ENCODE results near the gene FAM81A.

Gene FAM81A

DNA sequence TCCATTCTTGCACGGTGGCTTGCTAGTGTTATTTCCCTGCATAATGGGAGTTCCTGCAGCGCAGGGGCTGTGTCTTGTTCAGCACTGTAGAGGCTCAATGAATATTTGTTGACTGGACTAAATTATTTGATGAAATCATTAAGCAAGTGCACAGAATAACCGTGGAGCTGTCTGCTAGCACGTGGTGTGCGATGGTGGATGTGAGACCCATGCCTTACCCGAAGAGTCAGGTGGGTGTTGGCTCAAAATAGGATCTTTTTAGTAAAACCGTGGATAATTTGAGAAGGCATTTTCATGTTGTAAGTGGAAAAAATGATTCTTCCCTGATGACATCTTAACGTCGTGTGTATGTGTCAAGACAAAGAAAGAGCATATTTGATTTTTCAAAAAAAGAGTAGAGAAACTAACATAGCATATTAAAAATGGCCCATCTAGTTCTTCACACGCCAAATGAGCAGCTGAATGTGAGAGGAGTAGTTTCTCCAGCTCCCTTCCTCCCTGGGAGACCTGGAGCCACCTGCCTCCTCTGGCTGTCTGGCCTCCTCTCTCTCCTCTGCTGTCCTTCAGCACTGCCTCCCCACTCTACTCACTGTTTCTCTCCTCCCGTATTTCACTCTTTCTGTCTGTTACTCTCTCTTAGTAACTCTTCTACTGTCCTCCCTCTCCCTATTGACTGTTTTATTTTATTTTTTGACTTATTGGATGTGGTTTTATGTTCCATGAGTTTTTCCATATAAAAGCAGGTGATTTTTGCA is 6.3 kb downstream of the FAM81A start:
- DNase-seq, result no peak
- Histone ChIP-seq H3K36me3 (ENCODE audit: control insufficient read depth, insufficient read depth, low read length) (no peaks in the 10 kb centered on the region), H3K27ac (ENCODE audit: insufficient read depth, low read length, poor library complexity, severe bottlenecking) (no peak overlapping the region), H3K4me3 (ENCODE audit: insufficient read depth, low read depth, low read length, poor library complexity, severe bottlenecking) (no peak overlapping the region), H3K9me3 (ENCODE audit: control insufficient read depth, low read length) (no peaks in the 10 kb centered on the region), H3K4me1 (ENCODE audit: control insufficient read depth, insufficient read depth, low read length, poor library complexity, severe bottlenecking) (no peaks in the 10 kb centered on the region), H3K27me3 (replicated peaks; ENCODE audit: control insufficient read depth, insufficient read depth, low read length, poor library complexity, severe bottlenecking) (peaks cover 2% of the 10 kb centered on the region)

DNA sequence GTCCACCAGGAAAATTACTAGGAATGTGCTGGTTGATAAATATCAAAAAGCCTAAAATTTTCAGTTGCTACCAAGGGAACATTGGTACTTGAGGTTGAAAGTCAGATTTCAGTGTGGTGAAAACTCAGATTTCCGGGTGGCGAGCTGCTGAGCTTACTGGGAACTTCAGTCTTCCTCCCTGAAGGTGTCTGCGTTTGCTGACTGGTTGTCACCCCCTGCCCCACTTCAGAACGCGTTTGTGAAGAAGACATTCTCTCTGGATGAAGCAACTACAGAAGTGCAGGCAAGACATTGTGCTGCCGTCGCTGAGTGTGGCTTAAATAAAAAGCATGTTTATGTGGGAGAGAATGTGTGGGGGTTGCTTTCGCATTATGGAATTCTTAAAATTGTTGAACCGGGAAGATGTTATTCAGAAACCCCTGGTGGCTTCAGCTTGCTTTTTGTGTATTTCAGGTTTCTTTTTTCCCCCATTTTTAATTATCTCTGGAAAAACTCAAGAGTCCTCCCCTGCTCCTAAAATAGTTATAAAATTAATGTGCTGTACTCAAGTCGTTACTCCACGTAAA is 7.1 kb downstream of the FAM81A start:
- Histone ChIP-seq H3K4me3 (ENCODE audit: insufficient read depth, low read depth, low read length, poor library complexity, severe bottlenecking) (no peak overlapping the region), H3K36me3 (ENCODE audit: control insufficient read depth, insufficient read depth, low read length) (no peaks in the 10 kb centered on the region), H3K27me3 (replicated peaks; ENCODE audit: control insufficient read depth, insufficient read depth, low read length, poor library complexity, severe bottlenecking) (peaks cover 2% of the 10 kb centered on the region), H3K4me1 (ENCODE audit: control insufficient read depth, insufficient read depth, low read length, poor library complexity, severe bottlenecking) (no peaks in the 10 kb centered on the region), H3K9me3 (ENCODE audit: control insufficient read depth, low read length) (no peaks in the 10 kb centered on the region), H3K27ac (ENCODE audit: insufficient read depth, low read length, poor library complexity, severe bottlenecking) (no peak overlapping the region)
- DNase-seq, result no peak

DNA sequence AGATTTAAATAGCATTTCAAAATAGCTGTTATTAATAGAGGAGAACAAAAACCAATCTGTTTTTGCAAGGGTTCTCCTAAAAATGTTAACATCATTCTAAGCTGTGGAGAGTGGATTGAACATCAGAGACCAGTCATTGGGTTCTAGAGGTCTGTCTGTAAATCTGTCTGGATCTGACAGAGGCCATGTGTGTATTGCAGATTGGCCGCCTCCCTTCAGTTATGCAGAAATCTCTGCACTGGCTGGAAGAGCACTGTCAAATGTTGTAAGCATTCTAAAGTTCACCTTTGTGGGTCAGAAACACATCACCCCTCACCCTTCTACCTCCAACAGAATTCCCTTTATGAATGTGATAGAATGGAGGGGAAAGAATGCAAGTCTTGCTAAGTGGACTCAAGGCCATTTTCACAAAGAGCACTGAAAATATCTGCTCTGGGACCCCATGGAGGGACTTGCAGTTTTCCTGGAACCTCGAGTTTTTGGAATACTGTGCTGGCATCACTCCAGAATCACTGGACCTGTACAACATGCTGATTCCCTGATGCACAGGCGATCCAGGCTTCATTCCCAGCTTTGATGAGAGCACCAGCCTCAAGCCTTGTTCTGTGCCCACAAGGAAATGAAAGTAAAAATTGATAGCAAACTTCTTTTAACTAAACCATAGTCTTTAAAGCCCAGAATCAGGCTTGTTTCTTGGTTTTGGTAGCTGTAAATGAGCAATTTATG is 8.4 kb downstream of the FAM81A start:
- Histone ChIP-seq H3K9me3 (ENCODE audit: control insufficient read depth, low read length) (no peaks in the 10 kb centered on the region), H3K27me3 (replicated peaks; ENCODE audit: control insufficient read depth, insufficient read depth, low read length, poor library complexity, severe bottlenecking) (peaks cover 2% of the 10 kb centered on the region), H3K27ac (ENCODE audit: insufficient read depth, low read length, poor library complexity, severe bottlenecking) (no peak overlapping the region), H3K36me3 (ENCODE audit: control insufficient read depth, insufficient read depth, low read length) (no peaks in the 10 kb centered on the region), H3K4me1 (ENCODE audit: control insufficient read depth, insufficient read depth, low read length, poor library complexity, severe bottlenecking) (no peaks in the 10 kb centered on the region), H3K4me3 (ENCODE audit: insufficient read depth, low read depth, low read length, poor library complexity, severe bottlenecking) (no peak overlapping the region)
- no peak for DNase-seq

DNA sequence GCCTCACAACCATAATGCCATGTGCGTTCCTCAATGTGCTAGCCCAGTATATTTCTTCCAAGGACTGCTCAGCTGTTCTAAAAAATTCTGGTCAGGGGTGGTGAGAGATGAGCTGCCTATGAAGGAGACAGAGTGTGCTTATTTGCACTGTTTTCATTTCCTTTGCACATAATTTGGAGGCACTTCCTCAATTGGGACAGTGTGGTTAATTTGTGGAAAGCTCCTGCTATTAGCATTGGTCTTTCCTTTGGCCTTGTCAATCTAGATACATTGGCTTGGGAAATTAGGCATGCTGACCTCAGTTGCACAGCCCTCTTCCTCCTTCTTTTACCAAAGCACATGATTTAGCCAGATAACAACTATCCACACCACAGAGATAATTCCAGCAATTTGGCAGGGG is 9.4 kb downstream of the FAM81A start:
- no peak for DNase-seq
- H3K36me3 ChIP-seq (ENCODE audit: control insufficient read depth, insufficient read depth, low read length), result no peaks in the 10 kb centered on the region
- H3K27ac ChIP-seq (ENCODE audit: insufficient read depth, low read length, poor library complexity, severe bottlenecking), result no peak overlapping the region
- H3K4me1 ChIP-seq (ENCODE audit: control insufficient read depth, insufficient read depth, low read length, poor library complexity, severe bottlenecking), result no peaks in the 10 kb centered on the region
- no peaks in the 10 kb centered on the region for H3K9me3 ChIP-seq (ENCODE audit: control insufficient read depth, low read length)
- H3K4me3 ChIP-seq (ENCODE audit: insufficient read depth, low read depth, low read length, poor library complexity, severe bottlenecking), result no peak overlapping the region
- peaks cover 2% of the 10 kb centered on the region for H3K27me3 ChIP-seq (replicated peaks; ENCODE audit: control insufficient read depth, insufficient read depth, low read length, poor library complexity, severe bottlenecking)

DNA sequence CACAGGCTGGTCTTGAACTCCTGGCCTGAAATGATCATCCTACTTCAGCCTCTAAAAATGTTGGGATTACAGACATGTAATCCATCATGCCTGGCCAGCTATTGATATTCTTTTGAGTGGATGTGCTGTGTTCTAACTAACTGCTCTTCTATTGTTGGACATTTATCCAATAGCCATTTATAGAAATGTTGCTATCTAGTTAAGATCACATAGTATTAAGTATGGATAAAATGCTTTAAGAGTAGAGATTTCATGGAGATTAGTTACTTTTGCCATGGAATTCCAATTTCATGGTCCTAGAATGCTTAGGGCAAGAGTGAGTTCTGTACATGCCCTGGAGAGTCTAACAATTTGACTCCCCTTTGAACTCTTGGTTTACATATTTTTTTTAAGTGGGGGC is 10.9 kb downstream of the FAM81A start:
- Histone ChIP-seq H3K27ac (ENCODE audit: insufficient read depth, low read length, poor library complexity, severe bottlenecking) (no peak overlapping the region), H3K4me3 (ENCODE audit: insufficient read depth, low read depth, low read length, poor library complexity, severe bottlenecking) (no peak overlapping the region), H3K4me1 (ENCODE audit: control insufficient read depth, insufficient read depth, low read length, poor library complexity, severe bottlenecking) (no peaks in the 10 kb centered on the region), H3K36me3 (ENCODE audit: control insufficient read depth, insufficient read depth, low read length) (no peaks in the 10 kb centered on the region), H3K9me3 (ENCODE audit: control insufficient read depth, low read length) (no peaks in the 10 kb centered on the region), H3K27me3 (replicated peaks; ENCODE audit: control insufficient read depth, insufficient read depth, low read length, poor library complexity, severe bottlenecking) (peaks cover 2% of the 10 kb centered on the region)
- no peak for DNase-seq

DNA sequence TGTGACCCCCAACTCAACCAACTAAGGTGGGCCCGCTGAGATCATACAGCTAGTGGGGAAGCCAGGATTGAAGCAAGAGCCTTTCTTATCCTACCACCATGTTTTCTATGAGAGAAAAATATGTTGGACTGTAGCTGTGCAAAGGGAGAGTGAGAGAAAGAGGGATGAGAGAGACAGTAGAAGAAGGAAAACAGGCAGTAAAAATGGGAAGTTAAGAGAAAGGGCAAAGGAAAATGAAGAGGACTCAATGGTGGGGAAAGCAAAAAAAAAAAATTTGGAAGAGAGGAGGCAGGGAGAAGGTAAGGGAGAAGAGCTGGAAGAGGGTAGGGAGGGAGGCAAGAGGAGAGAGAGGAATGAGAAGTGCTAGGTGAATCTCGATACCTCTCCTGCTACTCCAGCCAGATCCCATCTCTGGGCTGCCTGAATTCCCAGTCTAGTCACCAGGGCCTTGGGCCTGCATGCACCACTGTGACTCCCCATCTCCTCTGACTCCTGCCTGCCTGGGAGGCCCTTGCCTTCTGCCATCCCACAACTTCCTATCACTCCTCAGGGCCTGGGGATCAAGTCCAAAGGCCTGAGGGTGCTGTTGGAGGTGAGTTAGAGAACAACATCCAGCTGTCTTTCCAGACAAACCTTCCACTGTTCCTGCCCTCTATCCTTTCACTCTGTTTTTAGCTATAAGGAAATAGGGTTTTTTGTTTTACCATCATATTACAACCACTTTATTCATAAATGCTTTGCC is 15.7 kb downstream of the FAM81A start:
- H3K4me1 ChIP-seq (ENCODE audit: control insufficient read depth, insufficient read depth, low read length, poor library complexity, severe bottlenecking), result no peaks in the 10 kb centered on the region
- no peak for DNase-seq
- no peak overlapping the region for H3K27ac ChIP-seq (ENCODE audit: insufficient read depth, low read length, poor library complexity, severe bottlenecking)
- H3K27me3 ChIP-seq (replicated peaks; ENCODE audit: control insufficient read depth, insufficient read depth, low read length, poor library complexity, severe bottlenecking), result no peaks in the 10 kb centered on the region
- no peaks in the 10 kb centered on the region for H3K36me3 ChIP-seq (ENCODE audit: control insufficient read depth, insufficient read depth, low read length)
- H3K9me3 ChIP-seq (ENCODE audit: control insufficient read depth, low read length), result no peaks in the 10 kb centered on the region
- H3K4me3 ChIP-seq (ENCODE audit: insufficient read depth, low read depth, low read length, poor library complexity, severe bottlenecking), result no peak overlapping the region

DNA sequence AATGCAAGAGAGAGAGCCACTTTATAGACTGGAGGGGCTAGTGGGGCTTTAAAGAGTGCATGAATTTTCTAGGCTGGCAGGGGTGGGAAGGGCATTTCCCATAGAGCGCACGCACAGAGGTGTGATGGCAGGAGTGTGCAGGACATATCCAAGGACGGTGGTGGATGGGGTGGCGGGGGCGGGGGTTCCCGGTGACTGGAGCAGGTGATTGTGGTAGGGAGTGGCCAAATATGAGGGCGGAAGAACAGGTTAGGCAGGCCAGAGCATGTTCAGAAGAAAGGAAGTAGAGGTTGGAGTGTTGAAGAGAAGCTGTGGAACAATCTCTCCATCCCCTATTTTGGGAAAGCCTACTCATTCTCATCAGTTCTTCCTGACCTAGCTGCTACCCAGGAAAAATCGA is 18.1 kb downstream of the FAM81A start:
- no peak for DNase-seq
- no peak overlapping the region for H3K27ac ChIP-seq (ENCODE audit: insufficient read depth, low read length, poor library complexity, severe bottlenecking)
- H3K9me3 ChIP-seq (ENCODE audit: control insufficient read depth, low read length), result no peaks in the 10 kb centered on the region
- H3K27me3 ChIP-seq (replicated peaks; ENCODE audit: control insufficient read depth, insufficient read depth, low read length, poor library complexity, severe bottlenecking), result no peaks in the 10 kb centered on the region
- H3K36me3 ChIP-seq (ENCODE audit: control insufficient read depth, insufficient read depth, low read length), result no peaks in the 10 kb centered on the region
- H3K4me3 ChIP-seq (ENCODE audit: insufficient read depth, low read depth, low read length, poor library complexity, severe bottlenecking), result no peak overlapping the region
- no peaks in the 10 kb centered on the region for H3K4me1 ChIP-seq (ENCODE audit: control insufficient read depth, insufficient read depth, low read length, poor library complexity, severe bottlenecking)

DNA sequence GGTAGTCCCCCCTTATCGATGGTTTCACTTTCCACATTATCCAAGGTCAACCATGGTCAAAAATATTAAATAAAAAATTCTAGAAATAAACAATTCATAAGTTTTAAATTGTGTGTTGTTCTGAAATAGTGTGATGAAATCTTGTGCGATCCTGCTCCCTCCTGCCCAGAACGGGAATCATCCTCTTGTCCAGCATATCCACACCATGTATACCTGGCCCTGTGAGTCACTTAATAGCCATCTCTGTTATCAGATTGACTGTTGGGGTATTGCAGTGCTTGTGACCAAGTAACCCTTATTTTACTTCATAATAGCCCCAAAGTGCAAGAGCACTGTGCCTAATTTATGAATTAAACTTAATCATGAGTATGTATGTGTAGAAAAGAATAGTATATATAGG is 19.1 kb downstream of the FAM81A start:
- no peaks in the 10 kb centered on the region for H3K27me3 ChIP-seq (replicated peaks; ENCODE audit: control insufficient read depth, insufficient read depth, low read length, poor library complexity, severe bottlenecking)
- no peaks in the 10 kb centered on the region for H3K9me3 ChIP-seq (ENCODE audit: control insufficient read depth, low read length)
- H3K36me3 ChIP-seq (ENCODE audit: control insufficient read depth, insufficient read depth, low read length), result no peaks in the 10 kb centered on the region
- H3K4me1 ChIP-seq (ENCODE audit: control insufficient read depth, insufficient read depth, low read length, poor library complexity, severe bottlenecking), result no peaks in the 10 kb centered on the region
- no peak for DNase-seq
- no peak overlapping the region for H3K27ac ChIP-seq (ENCODE audit: insufficient read depth, low read length, poor library complexity, severe bottlenecking)
- H3K4me3 ChIP-seq (ENCODE audit: insufficient read depth, low read depth, low read length, poor library complexity, severe bottlenecking), result no peak overlapping the region

DNA sequence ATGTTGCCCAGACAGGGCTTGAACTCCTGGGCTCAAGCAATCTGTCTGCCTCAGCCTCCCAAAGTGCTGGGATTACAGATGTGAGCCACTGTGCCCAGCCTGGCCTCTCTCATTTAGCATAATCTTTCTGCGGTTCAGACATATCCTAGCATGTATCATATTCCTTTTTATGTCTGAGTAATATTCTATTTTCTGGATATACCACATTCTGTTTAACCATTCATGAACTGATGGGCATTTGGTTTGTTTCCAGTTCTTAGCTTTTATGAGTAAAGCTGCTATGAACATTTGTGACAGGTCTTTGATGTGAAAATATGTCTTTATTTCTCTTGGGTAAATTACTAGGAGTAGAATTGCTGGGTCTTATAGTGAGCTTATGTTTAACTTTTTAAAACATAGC is 23.5 kb downstream of the FAM81A start:
- Histone ChIP-seq H3K27me3 (replicated peaks; ENCODE audit: control insufficient read depth, insufficient read depth, low read length, poor library complexity, severe bottlenecking) (no peaks in the 10 kb centered on the region), H3K4me3 (ENCODE audit: insufficient read depth, low read depth, low read length, poor library complexity, severe bottlenecking) (no peak overlapping the region), H3K36me3 (ENCODE audit: control insufficient read depth, insufficient read depth, low read length) (no peaks in the 10 kb centered on the region), H3K4me1 (ENCODE audit: control insufficient read depth, insufficient read depth, low read length, poor library complexity, severe bottlenecking) (no peaks in the 10 kb centered on the region), H3K27ac (ENCODE audit: insufficient read depth, low read length, poor library complexity, severe bottlenecking) (no peak overlapping the region), H3K9me3 (ENCODE audit: control insufficient read depth, low read length) (no peaks in the 10 kb centered on the region)
- no peak for DNase-seq

DNA sequence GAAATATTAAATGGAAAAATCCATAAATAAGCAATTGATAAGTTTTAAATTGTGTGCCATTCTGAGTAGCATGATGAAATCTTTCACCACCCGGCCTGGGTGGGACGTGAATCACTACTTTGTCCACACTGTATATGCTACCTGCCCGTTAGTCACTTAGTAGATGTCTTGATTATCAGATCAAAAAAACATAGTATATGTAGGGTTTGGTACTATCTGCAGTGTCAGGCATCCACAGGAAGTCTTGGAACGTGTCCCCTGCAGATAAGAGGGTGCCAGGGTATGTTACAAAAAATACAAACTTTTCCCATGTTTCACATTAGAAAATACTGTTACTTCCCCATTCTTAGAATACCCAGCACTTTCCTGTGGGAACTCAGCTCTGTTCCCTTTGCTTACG is 35.2 kb downstream of the FAM81A start:
- Histone ChIP-seq H3K9me3 (ENCODE audit: control insufficient read depth, low read length) (no peaks in the 10 kb centered on the region), H3K27me3 (replicated peaks; ENCODE audit: control insufficient read depth, insufficient read depth, low read length, poor library complexity, severe bottlenecking) (no peaks in the 10 kb centered on the region), H3K4me3 (ENCODE audit: insufficient read depth, low read depth, low read length, poor library complexity, severe bottlenecking) (no peak overlapping the region), H3K27ac (ENCODE audit: insufficient read depth, low read length, poor library complexity, severe bottlenecking) (no peak overlapping the region), H3K4me1 (ENCODE audit: control insufficient read depth, insufficient read depth, low read length, poor library complexity, severe bottlenecking) (no peaks in the 10 kb centered on the region), H3K36me3 (ENCODE audit: control insufficient read depth, insufficient read depth, low read length) (no peaks in the 10 kb centered on the region)
- DNase-seq, result no peak

All from effector memory CD4-positive, alpha-beta T cell (primary cell).